Esophagus squamous epithelium (tissue), 5 donors: ENCODE data around the gene ZFR2. TPM values are rescaled to one million over a fixed set of nuclear protein-coding genes. Genes with fewer than 3 reads are reported as not detected.

Experiments
- DNase-seq: peaks from one replicate; lab custom pipeline; 2025; lab: John Stamatoyannopoulos, UW
- H3K27ac ChIP-seq, 4 donors: fragments of 200-600 bp; sonication (generic); one replicate each; pipeline ENCODE4 v1.5.1; 2016 to 2019; ENCODE audit warnings: mild to moderate bottlenecking in 1 of 4
- H3K27me3 ChIP-seq, 4 donors: fragments of 200-600 bp; sonication (generic); 1 replicate in 3 of 4; 2 replicates in 1 of 4; pipeline versions ENCODE4 v1.5.1 to v1.6.0; 2017 to 2021; ENCODE audit warnings: antibody characterized with exemption in 1 of 4
- H3K36me3 ChIP-seq, 3 donors: fragments of 200-600 bp; sonication (generic); one replicate each; pipeline ENCODE4 v1.5.1; 2016 to 2019
- H3K4me1 ChIP-seq, 3 donors: fragments of 200-600 bp; sonication (generic); one replicate each; pipeline ENCODE4 v1.5.1; 2017 to 2019
- H3K4me3 ChIP-seq, 4 donors: fragments of 200-600 bp; sonication (generic); 1 replicate in 3 of 4; 2 replicates in 1 of 4; pipeline ENCODE4 v1.5.1; 2016 to 2019; ENCODE audit warnings: mild to moderate bottlenecking in 2 of 4, moderate library complexity in 1 of 4
- H3K9me3 ChIP-seq, 3 donors: fragments of 200-600 bp; sonication (generic); one replicate each; pipeline ENCODE4 v1.5.1; 2016 to 2019
- POLR2A ChIP-seq, 4 donors: fragments of 450-650 bp; IDR thresholded peaks; one replicate each; pipeline ENCODE4 v1.6.1; 2017; ENCODE audit warnings: antibody characterized with exemption in 4 of 4, mild to moderate bottlenecking in 4 of 4, moderate library complexity in 3 of 4
- WGBS, 2 donors: methylation state at CpG; one replicate each; pipeline ENCODE4 v1.1.5; 2018; 5-methylcytosine and 5-hydroxymethylcytosine counted together
- intact Hi-C: fragments of 100-400 bp; cut with DNase I; formaldehyde crosslinking; loops from one replicate; pipeline ENCODE4 v1.15.0; 2022
- total RNA-seq, 4 donors: library from RNA; depleted of rRNA; stranded (reverse); fragments of >200 nt; gene quantifications; one replicate each; pipeline ENCODE4 v1.1.0, GENCODE V29; 2016
- TF ChIP-seq, protein P1 (sequence below), 6 experiments: fragments of 450-650 bp in 4 of 6; fragments of 200-600 bp in 2 of 6; sonication (generic) in 2 of 6; IDR thresholded peaks; one replicate each; pipeline ENCODE4 v1.5.1; 2016 to 2019; ENCODE audit warnings: antibody characterized with exemption in 6 of 6, mild to moderate bottlenecking in 4 of 6, moderate library complexity in 4 of 6
- donor health status: DM: yes; HTN: yes; CAD: no.

The ZFR2 gene
- total RNA-seq, 4 donors from 2014 or later, result not detected

GRCh38 chr19:3837332-3837731 is 31.5 kb downstream of the ZFR2 start:
- no peak overlapping the region for H3K4me3 ChIP-seq
- 93 to 94% methylated on average over 10 to 13 of the region's 17 CpGs for WGBS, 2 donors
- DNase-seq, result no peak
- H3K36me3 ChIP-seq, result no peaks in the 10 kb centered on the region
- intact Hi-C loops, result no loop called here
- H3K27me3 ChIP-seq, result peaks cover 0 to 29% (median 0%) of the 10 kb centered on the region in 4 donors
- H3K27ac ChIP-seq, result no peak overlapping the region
- no peaks in the 10 kb centered on the region for H3K4me1 ChIP-seq
- no peaks in the 10 kb centered on the region for H3K9me3 ChIP-seq
- TF ChIP-seq, protein P1, sequence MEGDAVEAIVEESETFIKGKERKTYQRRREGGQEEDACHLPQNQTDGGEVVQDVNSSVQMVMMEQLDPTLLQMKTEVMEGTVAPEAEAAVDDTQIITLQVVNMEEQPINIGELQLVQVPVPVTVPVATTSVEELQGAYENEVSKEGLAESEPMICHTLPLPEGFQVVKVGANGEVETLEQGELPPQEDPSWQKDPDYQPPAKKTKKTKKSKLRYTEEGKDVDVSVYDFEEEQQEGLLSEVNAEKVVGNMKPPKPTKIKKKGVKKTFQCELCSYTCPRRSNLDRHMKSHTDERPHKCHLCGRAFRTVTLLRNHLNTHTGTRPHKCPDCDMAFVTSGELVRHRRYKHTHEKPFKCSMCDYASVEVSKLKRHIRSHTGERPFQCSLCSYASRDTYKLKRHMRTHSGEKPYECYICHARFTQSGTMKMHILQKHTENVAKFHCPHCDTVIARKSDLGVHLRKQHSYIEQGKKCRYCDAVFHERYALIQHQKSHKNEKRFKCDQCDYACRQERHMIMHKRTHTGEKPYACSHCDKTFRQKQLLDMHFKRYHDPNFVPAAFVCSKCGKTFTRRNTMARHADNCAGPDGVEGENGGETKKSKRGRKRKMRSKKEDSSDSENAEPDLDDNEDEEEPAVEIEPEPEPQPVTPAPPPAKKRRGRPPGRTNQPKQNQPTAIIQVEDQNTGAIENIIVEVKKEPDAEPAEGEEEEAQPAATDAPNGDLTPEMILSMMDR (IDR thresholded peaks at IDR 0.05), result no peak
- TF ChIP-seq POLR2A (IDR thresholded peaks at IDR 0.05), result no peak

DNA sequence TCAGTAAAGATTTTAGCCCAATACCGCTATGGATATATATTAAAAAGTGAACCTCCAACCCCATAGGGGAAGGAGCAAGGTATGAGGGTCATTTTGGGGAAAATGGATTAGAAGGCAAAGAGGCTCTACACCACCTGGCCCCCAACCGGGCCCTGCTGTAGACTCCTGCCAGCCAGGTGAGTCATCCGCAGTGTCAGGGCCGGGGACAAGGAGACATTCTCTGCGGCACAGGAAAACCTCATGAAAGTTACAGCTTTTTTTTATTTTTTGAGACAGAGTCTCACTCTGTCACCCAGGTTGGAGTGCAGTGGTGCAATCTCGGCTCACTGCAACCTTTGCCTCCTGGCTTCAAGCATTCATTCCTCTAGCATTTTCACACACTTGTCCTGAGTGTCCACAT is 32.0 kb downstream of the ZFR2 start:
- WGBS, 2 donors, result 85 to 87% methylated on average over 6 of the region's 6 CpGs
- intact Hi-C loops, result no loop called here
- H3K4me3 ChIP-seq, result no peak overlapping the region
- no peak for TF ChIP-seq POLR2A (IDR thresholded peaks at IDR 0.05)
- TF ChIP-seq, protein P1 (IDR thresholded peaks at IDR 0.05), result no peak
- H3K27ac ChIP-seq, result no peak overlapping the region
- peaks cover 0 to 33% (median 0%) of the 10 kb centered on the region in 4 donors for H3K27me3 ChIP-seq
- no peak for DNase-seq
- H3K4me1 ChIP-seq, result no peaks in the 10 kb centered on the region
- H3K36me3 ChIP-seq, result no peaks in the 10 kb centered on the region
- no peaks in the 10 kb centered on the region for H3K9me3 ChIP-seq

DNA sequence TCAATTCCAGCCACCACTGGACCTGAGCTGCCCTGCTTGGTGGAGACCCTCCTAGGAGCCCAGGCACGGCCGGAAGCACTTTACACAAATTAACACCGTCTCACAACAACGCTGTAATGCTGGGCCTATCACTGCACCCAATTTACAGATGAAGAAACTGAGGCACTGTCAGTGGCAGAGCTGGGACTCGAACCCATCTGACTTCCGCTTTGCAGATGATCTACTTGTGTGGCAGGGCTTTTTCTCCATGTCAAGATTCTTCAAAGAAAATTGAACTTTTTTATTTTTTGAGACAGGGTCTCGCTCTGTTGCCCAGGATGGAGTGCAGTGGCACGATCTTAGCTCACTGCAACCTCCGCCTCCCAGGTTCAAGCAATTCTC is 33.8 kb downstream of the ZFR2 start:
- Histone ChIP-seq H3K27ac (no peak overlapping the region), H3K4me1 (no peaks in the 10 kb centered on the region), H3K9me3 (no peaks in the 10 kb centered on the region), H3K36me3 (no peaks in the 10 kb centered on the region), H3K27me3 (peaks cover 0 to 52% (median 0%) of the 10 kb centered on the region in 4 donors), H3K4me3 (no peak overlapping the region)
- DNase-seq, result no peak
- intact Hi-C loops, result no loop called here
- no peak for TF ChIP-seq POLR2A (IDR thresholded peaks at IDR 0.05)
- TF ChIP-seq, protein P1 (IDR thresholded peaks at IDR 0.05), result no peak
- WGBS, 2 donors, result 75 to 96% methylated on average over 7 to 9 of the region's 9 CpGs

GRCh38 chr19:3834349-3835054 is 34.3 kb downstream of the ZFR2 start:
- 84 to 87% methylated on average over 3 to 14 of the region's 35 CpGs for WGBS, 2 donors
- H3K36me3 ChIP-seq, result no peaks in the 10 kb centered on the region
- peaks cover 0 to 52% (median 0%) of the 10 kb centered on the region in 4 donors for H3K27me3 ChIP-seq
- TF ChIP-seq, protein P1 (IDR thresholded peaks at IDR 0.05), result no peak
- TF ChIP-seq POLR2A (IDR thresholded peaks at IDR 0.05), result no peak
- no peak overlapping the region for H3K27ac ChIP-seq
- DNase-seq, result no peak
- H3K4me3 ChIP-seq, result no peak overlapping the region
- intact Hi-C loops, result no loop called here
- no peaks in the 10 kb centered on the region for H3K9me3 ChIP-seq
- no peaks in the 10 kb centered on the region for H3K4me1 ChIP-seq

- H3K9me3 ChIP-seq, result no peaks in the 10 kb centered on the region
- H3K36me3 ChIP-seq, result no peaks in the 10 kb centered on the region
- no peak overlapping the region for H3K27ac ChIP-seq
- 62 to 76% methylated on average over 22 to 27 of the region's 34 CpGs for WGBS, 2 donors
- intact Hi-C loops, result no loop called here
- H3K4me3 ChIP-seq, result no peak overlapping the region
- no peak for TF ChIP-seq POLR2A (IDR thresholded peaks at IDR 0.05)
- TF ChIP-seq, protein P1 (IDR thresholded peaks at IDR 0.05), result no peak
- H3K4me1 ChIP-seq, result peaks cover 3 to 4% (median 3%) of the 10 kb centered on the region in 3 donors
- no peak for DNase-seq
- H3K27me3 ChIP-seq, result peaks cover 0 to 52% (median 0%) of the 10 kb centered on the region in 4 donors
Measured at GRCh38 chr19:3833578-3834348, 35.1 kb downstream of the ZFR2 start.
